Frontal cortex (tissue), 4 donors: Measurements from ENCODE around the gene GLB1L2. TPM values are rescaled to one million over a fixed set of nuclear protein-coding genes. Genes with fewer than 3 reads are reported as not detected.

Experiments
- DNase-seq, 2 donors: peaks; one replicate each; pipeline ENCODE4 v3.0.0; 2012; ENCODE audit warnings: low spot score in 2 of 2
- FAIRE-seq: peaks from 2 replicates; lab custom pipeline; 2012; peaks lifted over from hg19 to GRCh38; lab: Jason Lieb, UNC
- total RNA-seq: library from RNA; depleted of rRNA; stranded (reverse); fragments of >200 nt; gene quantifications from one replicate; pipeline ENCODE4 v1.2.3, GENCODE V29; 2014
- donor health status: control.
- donor health status: control.
- donor health status: control.

GLB1L2 gene
- total RNA-seq, 1 donor from 2014 or later, result 1.2 TPM

DNA sequence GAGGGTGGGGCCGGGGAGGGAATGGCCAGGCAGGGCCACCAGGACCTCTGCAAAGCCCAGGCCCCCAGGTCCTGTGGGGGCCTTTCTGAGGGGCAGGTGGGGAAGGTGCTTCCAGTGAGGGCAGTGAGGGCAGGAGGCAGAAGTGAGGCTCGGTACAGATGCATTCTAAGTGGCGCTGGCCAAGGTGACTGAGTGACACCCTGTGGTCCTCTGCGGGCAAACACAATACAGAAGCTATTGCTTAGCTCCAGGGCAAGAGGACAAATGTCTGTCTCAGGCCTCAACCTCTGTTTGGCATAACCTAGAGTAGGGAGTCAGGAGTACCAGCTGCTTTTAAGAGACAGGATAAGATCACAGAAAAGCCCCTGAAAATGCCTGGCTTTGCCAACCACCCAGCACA, 49.0 kb downstream of the GLB1L2 start:
- DNase-seq, result no peak
- no peak for FAIRE-seq

GRCh38 chr11:134382257-134382656, 50.5 kb downstream of the GLB1L2 start:
- no peak for FAIRE-seq
- DNase-seq, result no peak

- FAIRE-seq (no peak), DNase-seq (no peak)
These were observed 51.0 kb downstream of the GLB1L2 start for GRCh38 chr11:134382830-134383229.

DNA sequence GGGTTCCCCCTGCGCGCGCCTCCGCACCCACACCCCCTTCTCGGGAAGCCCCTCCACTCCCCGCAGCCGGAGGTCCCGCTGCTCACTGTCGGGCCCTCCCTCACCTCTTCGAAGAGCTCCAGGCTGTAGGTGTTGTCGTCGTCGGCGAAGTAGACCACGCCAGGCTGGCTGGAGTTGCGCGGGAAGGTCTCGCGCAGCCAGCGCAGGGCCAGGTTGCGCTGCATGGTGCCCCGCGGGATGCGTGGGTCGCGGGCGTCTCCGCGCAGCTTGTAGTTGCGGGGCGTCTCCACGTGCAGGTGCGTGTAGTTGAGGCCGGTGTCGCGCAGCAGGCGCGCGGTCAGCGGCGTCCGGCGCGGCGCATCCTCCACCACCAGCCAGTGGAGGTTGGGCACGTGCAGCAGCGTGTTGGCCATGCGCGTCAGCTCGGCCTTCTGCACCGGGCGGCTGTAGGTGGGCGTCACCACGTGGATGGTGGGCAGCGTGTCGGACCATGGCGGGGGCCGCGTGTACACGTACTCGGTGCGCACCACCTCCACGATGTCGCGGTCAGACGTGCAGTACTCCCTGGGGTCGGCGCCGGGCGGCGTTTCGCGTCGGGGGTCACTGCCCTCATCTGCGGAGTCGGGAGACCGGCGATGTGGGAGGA, 51.9 kb downstream of the GLB1L2 start:
- DNase-seq (no peak), FAIRE-seq (no peak)

GRCh38 chr11:134384406-134384805, 52.6 kb downstream of the GLB1L2 start:
- FAIRE-seq, result no peak

DNA sequence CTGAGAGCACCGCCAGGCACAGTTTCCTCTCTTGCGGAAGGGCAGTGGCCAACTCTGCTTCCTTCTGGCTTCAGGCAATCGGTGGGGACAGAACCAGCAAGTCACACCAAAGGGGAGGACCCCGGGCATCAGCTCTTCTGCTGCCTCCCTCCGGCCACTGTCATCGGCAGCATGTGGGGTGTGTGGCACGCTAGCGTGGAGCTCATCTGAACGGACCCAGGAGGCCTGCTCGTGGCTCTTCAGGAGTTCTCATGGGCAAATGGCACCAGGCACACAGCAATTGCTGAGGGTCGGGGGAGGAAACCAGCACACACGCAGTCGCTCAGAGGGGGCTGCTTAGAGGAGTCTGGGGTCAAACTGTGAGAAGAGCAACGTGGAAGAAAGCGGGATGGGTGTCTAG, 53.4 kb downstream of the GLB1L2 start:
- no peak for FAIRE-seq
- DNase-seq, result no peak

More at GRCh38 chr11:134384406-134384805, 52.6 kb downstream of the GLB1L2 start:
- DNase-seq, result no peak

- DNase-seq (peak; percentile 64 to 67), FAIRE-seq (no peak)
These were observed 54.2 kb downstream of the GLB1L2 start for GRCh38 chr11:134385774-134386565.

DNA sequence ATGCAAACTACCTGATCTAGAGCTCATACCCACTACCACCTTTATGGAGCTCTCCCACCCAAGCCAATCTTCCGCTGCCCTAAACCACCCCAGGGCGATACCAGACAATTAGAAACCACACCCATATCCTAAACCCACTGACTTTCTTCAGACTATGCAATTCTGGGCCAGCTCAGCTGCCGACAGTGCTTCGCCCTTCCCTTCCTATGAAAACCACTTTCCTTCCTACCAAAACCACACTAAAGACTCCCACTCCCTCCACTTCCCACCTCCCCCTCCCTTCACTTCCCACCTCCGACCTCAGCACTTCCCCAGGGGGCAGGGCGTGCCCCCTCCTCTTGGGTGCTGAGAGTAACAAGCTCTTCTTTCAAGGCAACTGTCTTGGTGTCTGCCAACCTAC, 55.2 kb downstream of the GLB1L2 start:
- no peak for FAIRE-seq

DNA sequence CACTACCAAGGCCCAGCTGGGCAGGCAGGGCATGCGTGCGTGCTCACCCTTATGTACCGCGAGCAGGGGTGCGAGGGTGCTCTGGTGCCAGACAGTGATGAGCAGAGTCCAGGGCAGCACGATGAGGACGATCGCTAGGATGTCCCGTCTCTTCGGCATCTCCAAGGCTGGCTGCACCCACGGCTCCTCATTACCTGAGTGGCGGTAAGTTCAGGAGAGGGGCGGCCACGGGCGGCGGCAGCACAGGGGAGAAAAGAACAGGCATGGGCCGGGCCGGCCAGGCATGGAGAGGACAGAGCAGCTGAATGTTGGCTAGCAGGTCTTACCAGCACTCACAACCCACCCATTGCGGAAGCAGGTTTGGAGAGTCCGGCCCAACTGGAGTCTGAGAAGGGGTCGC, 55.7 kb downstream of the GLB1L2 start:
- no peak for DNase-seq
- FAIRE-seq, result no peak

More for the DNA sequence above, 55.2 kb downstream of the GLB1L2 start:
- DNase-seq, result no peak

- FAIRE-seq (no peak), DNase-seq (no peak)
These were observed 56.8 kb downstream of the GLB1L2 start for GRCh38 chr11:134388590-134388989.

DNA sequence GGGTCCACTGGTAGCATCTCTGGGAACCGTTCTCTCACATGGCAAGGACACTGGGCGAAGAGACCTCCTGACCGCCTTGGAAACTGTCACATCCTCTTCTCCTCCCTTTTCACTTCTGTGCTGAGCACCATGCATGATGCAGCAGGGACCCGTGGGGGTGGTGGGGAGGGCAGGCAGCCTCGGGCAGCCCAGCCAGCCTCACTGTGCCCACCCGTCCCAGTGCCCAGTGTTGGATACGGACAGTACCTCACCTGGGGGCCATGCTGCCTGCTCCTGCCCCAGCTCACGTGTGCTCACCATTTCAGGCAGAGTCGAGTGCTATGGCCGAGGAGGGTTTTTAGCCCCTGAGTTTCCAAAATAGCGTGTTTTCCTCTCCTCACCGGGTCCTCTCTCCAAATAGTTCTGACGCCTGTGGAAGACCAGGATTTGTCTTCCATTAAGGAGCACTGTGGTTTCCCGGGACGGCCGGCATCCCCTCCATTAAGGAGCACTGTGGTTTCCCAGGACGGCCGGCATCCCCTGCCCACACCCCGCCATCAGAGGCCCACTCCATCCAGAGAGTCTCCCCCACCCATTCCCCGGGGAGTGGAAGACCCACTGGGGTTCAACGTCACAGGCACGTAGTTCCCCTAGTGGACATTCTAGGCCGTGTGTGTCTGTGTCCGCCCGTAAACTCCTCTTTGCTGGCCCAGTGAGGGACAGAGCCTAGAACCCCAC, 57.8 kb downstream of the GLB1L2 start:
- FAIRE-seq, result no peak

DNA sequence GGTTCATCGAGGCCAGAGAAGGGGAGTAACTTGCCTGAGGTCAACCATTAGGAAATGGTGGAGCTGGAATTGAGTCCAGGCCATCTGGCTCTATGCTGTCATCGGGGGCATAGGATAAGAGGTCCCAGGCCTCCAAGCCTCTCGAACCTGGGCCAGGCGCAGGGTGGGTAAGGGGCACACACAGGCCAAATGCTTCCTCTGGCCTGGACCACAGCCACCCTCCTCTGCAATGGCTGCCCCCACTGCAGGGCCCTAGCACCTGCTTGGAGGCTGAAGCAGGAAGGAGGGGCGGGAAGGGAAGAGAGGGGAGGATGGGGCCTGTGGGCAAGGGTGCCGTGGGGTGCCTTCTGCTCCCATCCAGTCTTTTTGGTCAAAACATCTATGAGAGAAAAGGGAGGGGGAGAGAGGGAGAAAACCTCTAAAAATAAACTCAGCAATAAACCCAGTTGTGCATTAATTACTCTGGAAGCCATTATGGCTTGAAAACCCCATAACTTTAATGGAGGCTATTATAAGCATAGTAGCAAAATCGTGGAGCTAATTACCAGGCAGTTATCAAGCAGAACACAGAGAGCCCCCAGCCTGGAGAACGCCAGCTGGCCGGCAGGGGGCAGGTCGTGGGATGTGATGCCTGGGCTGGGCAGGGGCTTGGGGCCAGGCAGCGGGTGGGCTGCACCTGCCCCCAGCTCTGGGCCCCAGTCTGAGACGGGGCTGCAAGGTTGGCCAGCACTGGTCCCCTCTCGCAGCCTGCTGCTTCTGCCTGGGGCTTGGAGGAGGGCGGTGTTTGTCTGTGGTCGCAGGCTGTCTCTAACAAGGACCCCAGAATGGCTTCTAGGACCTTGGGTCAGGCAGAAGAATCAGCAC, 59.1 kb downstream of the GLB1L2 start:
- no peak for DNase-seq
- no peak for FAIRE-seq

More for the DNA sequence above, 57.8 kb downstream of the GLB1L2 start:
- DNase-seq, result no peak

GRCh38 chr11:134391656-134392055, 59.9 kb downstream of the GLB1L2 start:
- DNase-seq (no peak), FAIRE-seq (no peak)

DNA sequence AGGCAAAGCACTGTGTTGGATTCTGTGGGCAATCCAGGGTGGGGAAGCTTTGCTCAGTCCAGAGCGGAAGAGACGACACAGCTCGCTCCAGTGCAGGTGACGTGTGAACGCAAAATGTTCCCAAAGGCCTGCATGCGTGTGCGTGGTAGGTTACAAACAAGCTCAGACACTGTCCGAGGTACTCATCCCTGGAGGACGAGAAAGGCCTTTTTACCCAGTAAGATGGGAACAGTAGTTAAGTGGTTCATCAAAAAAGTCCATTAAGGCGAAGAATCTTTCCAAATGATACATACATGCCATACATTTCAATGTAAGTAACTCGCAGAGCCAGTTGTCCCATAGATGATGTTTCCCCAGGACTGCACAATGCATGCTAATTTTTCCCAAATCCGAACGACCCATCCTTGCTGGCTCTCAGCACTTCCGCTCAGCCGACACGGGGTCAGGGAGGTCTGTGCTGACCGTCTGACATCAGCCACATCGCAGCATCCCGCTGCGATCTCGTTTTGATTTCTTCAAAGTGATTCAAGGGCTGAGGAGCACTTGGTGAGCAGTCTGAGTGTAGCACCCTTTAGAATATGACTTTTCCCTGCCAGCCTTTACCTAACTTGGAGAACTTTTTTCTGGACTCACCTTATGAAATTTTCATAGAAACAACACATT, 61.3 kb downstream of the GLB1L2 start:
- no peak for FAIRE-seq
- no peak for DNase-seq

DNA sequence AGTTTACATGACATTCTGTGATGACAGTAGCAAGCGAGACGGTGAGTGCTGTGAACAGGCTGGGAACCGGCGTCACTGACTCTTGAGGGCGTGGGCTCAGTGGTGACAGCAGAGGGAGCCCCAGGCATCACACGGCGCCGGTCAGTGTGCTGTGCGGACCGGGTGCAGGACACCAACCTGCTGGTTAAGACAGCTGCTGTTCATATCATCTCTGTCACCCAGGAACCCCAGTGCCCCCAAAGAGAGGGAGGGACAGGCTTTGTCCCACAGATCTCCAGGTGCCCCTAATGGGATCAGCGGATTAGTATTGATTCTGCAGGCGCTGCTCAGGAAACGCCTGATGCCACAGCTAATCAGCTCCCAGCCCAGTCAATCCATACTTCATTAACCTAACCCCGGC, 61.9 kb downstream of the GLB1L2 start:
- DNase-seq, result peak; percentile 79 to 83
- FAIRE-seq, result no peak

- FAIRE-seq, result no peak
- DNase-seq, result no peak
These were observed 62.5 kb downstream of the GLB1L2 start for GRCh38 chr11:134394311-134394710.

GRCh38 chr11:134395002-134395401, 63.2 kb downstream of the GLB1L2 start:
- DNase-seq, result no peak
- no peak for FAIRE-seq

GRCh38 chr11:134397304-134398078, 65.7 kb downstream of the GLB1L2 start:
- no peak for FAIRE-seq
- DNase-seq, result no peak

DNA sequence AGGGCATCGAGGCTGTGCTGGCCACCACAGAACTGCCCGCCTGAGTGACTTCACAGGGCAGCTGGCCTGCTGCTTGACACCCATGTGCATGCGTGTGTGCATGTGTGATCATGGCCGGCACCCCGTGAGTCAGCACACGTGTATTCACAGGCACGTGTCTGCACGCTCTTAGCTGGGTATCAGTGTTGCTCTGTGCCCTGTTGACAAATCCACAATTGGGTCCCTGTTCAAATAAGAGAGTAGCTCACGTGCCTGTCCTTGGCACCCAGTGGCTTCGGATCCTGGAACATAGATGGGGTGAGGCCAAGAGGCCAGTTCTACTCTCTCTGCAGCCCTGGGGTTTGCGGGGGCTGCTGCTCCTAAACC, 66.3 kb downstream of the GLB1L2 start:
- no peak for FAIRE-seq
- DNase-seq, result peak; percentile 75
